HepG2 (cell line): Measurements from ENCODE around the gene QRICH2. TPM values are rescaled to one million over a fixed set of nuclear protein-coding genes. Genes with fewer than 3 reads are reported as not detected.
A peak's percentile ranks its signal among the peaks of the same experiment; 100 is the strongest.

Source experiments
- ATF6 ChIP-seq: sonication (generic); formaldehyde crosslinking; conservative IDR thresholded peaks from 2 replicates; pipeline ENCODE4 v1.4.0; 2020; ENCODE audit warnings: missing genetic modification reagents
- BORCS8-MEF2B ChIP-seq: sonication (generic); formaldehyde crosslinking; IDR thresholded peaks from 2 replicates; pipeline ENCODE4 v1.8.0; 2022; ENCODE audit warnings: mild to moderate bottlenecking, missing genetic modification reagents
- FOXC1 ChIP-seq: sonication (generic); formaldehyde crosslinking; IDR thresholded peaks from 2 replicates; pipeline ENCODE4 v1.8.0; 2022; ENCODE audit warnings: mild to moderate bottlenecking, missing genetic modification reagents, borderline replicate concordance
- KAT8 ChIP-seq: IDR thresholded peaks from 2 replicates; pipeline ENCODE4 v1.6.1; 2016; ENCODE audit warnings: missing genetic modification reagents, missing compliant biosample characterization
- KLF6 ChIP-seq: IDR thresholded peaks from 2 replicates; pipeline ENCODE4 v1.8.0; 2016; ENCODE audit warnings: missing biosample characterization, missing genetic modification reagents
- KMT2B ChIP-seq: IDR thresholded peaks from 2 replicates; pipeline ENCODE4 v1.6.1; 2016; ENCODE audit warnings: missing genetic modification reagents, missing compliant biosample characterization
- MTF2 ChIP-seq: sonication (generic); formaldehyde crosslinking; IDR thresholded peaks from 2 replicates; pipeline ENCODE4 v1.5.0; 2020; ENCODE audit warnings: missing genetic modification reagents, borderline replicate concordance
- NFKB2 ChIP-seq: sonication (generic); formaldehyde crosslinking; IDR thresholded peaks from 2 replicates; pipeline ENCODE4 v1.4.0; 2020; ENCODE audit warnings: missing genetic modification reagents, borderline replicate concordance
- NR1H2 ChIP-seq: sonication (generic); formaldehyde crosslinking; IDR thresholded peaks from 2 replicates; pipeline ENCODE4 v1.8.1; 2022; ENCODE audit warnings: low read depth, missing genetic modification reagents, borderline replicate concordance
- POLR2A ChIP-seq, 2 experiments: IDR thresholded peaks; 2 replicates each; pipeline ENCODE4 v1.6.1; 2011; ENCODE audit warnings: low read depth in 2 of 2, low read length in 2 of 2, mild to moderate bottlenecking in 1 of 2, moderate library complexity in 1 of 2; ENCODE audit not compliant: insufficient read depth in 1 of 2
- PRPF4 ChIP-seq: fragments of 200-400 bp; formaldehyde crosslinking; IDR thresholded peaks from 2 replicates; pipeline ENCODE4 v1.6.1; 2016; ENCODE audit warnings: low read length, low read depth; ENCODE audit not compliant: poor library complexity, severe bottlenecking
- SAP130 ChIP-seq: IDR thresholded peaks from 2 replicates; pipeline ENCODE4 v1.6.1; 2016; ENCODE audit warnings: low read depth
- SMC3 ChIP-seq: IDR thresholded peaks from 2 replicates; pipeline ENCODE4 v1.6.1; 2011; ENCODE audit warnings: low read length, improper control_type of control experiment
- U2AF1 ChIP-seq: fragments of 200-400 bp; formaldehyde crosslinking; optimal IDR thresholded peaks from 2 replicates; pipeline ENCODE3; 2017; ENCODE audit warnings: mild to moderate bottlenecking, low read depth, low read length
- YEATS2 ChIP-seq: sonication (generic); formaldehyde crosslinking; IDR thresholded peaks from 2 replicates; pipeline ENCODE4 v1.4.0; 2020; ENCODE audit warnings: missing genetic modification reagents, borderline replicate concordance
- ZBTB7A ChIP-seq: sonication (generic); formaldehyde crosslinking; IDR thresholded peaks from 2 replicates; pipeline ENCODE4 v1.8.0; 2022; ENCODE audit warnings: mild to moderate bottlenecking, missing genetic modification reagents
- ZNF138 ChIP-seq: sonication (generic); formaldehyde crosslinking; IDR thresholded peaks from 2 replicates; pipeline ENCODE4 v1.5.0; 2020; ENCODE audit warnings: mild to moderate bottlenecking, low read depth, missing genetic modification reagents
- ZNF256 ChIP-seq: sonication (generic); formaldehyde crosslinking; conservative IDR thresholded peaks from 2 replicates; pipeline ENCODE4 v1.4.0; 2020; ENCODE audit warnings: missing genetic modification reagents
- ZNF33A ChIP-seq: sonication (generic); formaldehyde crosslinking; IDR thresholded peaks from 2 replicates; pipeline ENCODE4 v1.5.1; 2020; ENCODE audit warnings: missing genetic modification reagents, mild to moderate bottlenecking, moderate library complexity, borderline replicate concordance
- ZNF350 ChIP-seq: sonication (generic); formaldehyde crosslinking; IDR thresholded peaks from 2 replicates; pipeline ENCODE4 v1.4.0; 2020; ENCODE audit warnings: mild to moderate bottlenecking, low read depth, missing genetic modification reagents, borderline replicate concordance
- ZNF747 ChIP-seq: sonication (generic); formaldehyde crosslinking; IDR thresholded peaks from 2 replicates; pipeline ENCODE4 v1.8.1; 2023; ENCODE audit warnings: missing genetic modification reagents, mild to moderate bottlenecking, borderline replicate concordance
- polyA plus RNA-seq, 8 experiments: library from polyadenylated mRNA; depleted of rRNA in 3 of 8; stranded (reverse) in 7 of 8; unstranded in 1 of 8; fragments of >200 nt; fragmentation: Illumina TruSeq in 4 of 8; extraction: Trizol in 4 of 8; gene quantifications; 2 replicates each; pipeline versions ENCODE4 v1.2.1 to v1.2.3, GENCODE V29; 2011 to 2016; ENCODE audit warnings: low read depth in 4 of 8, missing spikeins in 1 of 8, mixed read lengths in 1 of 8; ENCODE audit not compliant: insufficient read depth in 1 of 8
- total RNA-seq, 5 experiments: library from RNA; depleted of rRNA; stranded (reverse); fragments of >200 nt; fragmentation: Illumina TruSeq; extraction: Trizol; gene quantifications; 2 replicates each; pipeline ENCODE4 v1.2.3, GENCODE V29; 2016; ENCODE audit warnings: low read depth in 1 of 5
- TF ChIP-seq, protein P1 (sequence below): sonication (generic); formaldehyde crosslinking; IDR thresholded peaks from 2 replicates; pipeline ENCODE4 v1.5.0; 2020; ENCODE audit warnings: mild to moderate bottlenecking, missing genetic modification reagents, borderline replicate concordance
- TF ChIP-seq, protein P2 (sequence below), 2 experiments: fragments of 450-650 bp in 1 of 2; sonication (generic) in 1 of 2; formaldehyde crosslinking; IDR thresholded peaks; 2 replicates each; pipeline versions ENCODE4 v1.5.0 to v1.8.0; 2020 to 2022; ENCODE audit warnings: mild to moderate bottlenecking in 1 of 2, missing genetic modification reagents in 1 of 2
- TF ChIP-seq, protein P3 (sequence below): sonication (generic); formaldehyde crosslinking; IDR thresholded peaks from 2 replicates; pipeline ENCODE4 v1.4.0; 2020; ENCODE audit warnings: missing genetic modification reagents

The QRICH2 gene
- total and polyA plus RNA-seq, 2 of the 13 experiments (the other 11 are each of a cell fraction or from before 2014, with no cell fraction given): 3.7 to 5.7 TPM

DNA sequence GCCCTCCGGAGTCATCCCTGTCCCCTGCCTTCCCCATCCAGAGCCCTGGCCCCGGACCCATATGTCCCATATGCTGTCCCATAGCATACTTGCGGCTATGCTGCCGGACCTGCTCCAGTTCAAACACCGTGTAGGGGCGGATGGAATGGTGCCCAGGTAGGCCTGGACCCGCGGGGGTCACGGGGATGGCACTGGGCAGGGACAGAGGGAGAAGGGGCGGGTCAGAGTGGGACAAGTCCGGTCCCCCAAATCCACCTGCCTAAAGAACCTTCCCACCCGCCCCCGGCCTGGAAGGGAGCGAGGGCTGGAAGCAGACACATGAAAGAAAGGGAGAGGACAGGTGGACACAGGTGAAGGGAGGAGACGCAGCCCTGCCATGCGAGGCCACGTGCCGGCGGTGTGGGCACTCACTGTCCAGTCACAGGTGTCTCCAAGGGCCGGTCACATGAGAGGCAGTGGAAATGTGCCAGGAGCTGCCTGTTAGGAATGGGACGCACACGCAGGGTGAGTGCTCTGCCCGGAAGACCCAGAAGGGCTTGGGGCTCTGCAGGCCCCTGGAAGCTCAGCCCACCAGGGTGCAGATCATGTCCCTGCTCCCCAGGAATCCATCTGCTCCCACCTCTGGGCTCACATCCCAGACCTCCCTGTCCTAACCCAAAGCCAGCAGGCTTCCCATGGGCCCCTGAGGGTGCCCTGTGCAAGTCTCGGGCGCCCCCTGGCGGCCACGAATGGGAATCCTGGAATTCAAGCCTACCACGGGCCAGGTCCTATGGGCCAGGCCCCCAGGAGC, 28.9 kb downstream of the QRICH2 start (continued):
- no peak for TF ChIP-seq ZNF138
- TF ChIP-seq MTF2: no peak
- peak; percentile 60; the same call in 1 of the 2 replicates for TF ChIP-seq BORCS8-MEF2B
- 0 out of 2 replicates have a peak, but pooled peaks have one; percentile 38 for TF ChIP-seq KLF6
- TF ChIP-seq, protein P1, sequence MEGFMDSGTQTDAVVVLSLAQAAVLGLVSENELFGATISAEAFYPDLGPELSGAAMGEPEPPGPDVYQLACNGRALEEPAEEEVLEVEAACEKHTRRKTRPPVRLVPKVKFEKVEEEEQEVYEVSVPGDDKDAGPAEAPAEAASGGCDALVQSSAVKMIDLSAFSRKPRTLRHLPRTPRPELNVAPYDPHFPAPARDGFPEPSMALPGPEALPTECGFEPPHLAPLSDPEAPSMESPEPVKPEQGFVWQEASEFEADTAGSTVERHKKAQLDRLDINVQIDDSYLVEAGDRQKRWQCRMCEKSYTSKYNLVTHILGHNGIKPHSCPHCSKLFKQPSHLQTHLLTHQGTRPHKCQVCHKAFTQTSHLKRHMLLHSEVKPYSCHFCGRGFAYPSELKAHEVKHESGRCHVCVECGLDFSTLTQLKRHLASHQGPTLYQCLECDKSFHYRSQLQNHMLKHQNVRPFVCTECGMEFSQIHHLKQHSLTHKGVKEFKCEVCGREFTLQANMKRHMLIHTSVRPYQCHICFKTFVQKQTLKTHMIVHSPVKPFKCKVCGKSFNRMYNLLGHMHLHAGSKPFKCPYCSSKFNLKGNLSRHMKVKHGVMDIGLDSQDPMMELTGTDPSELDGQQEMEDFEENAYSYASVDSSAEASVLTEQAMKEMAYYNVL (CRISPR knock-in tag): no peak
- TF ChIP-seq ZBTB7A (CRISPR knock-in tag): no peak
- TF ChIP-seq, protein P2, sequence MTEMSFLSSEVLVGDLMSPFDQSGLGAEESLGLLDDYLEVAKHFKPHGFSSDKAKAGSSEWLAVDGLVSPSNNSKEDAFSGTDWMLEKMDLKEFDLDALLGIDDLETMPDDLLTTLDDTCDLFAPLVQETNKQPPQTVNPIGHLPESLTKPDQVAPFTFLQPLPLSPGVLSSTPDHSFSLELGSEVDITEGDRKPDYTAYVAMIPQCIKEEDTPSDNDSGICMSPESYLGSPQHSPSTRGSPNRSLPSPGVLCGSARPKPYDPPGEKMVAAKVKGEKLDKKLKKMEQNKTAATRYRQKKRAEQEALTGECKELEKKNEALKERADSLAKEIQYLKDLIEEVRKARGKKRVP (CRISPR knock-in tag; IDR thresholded peaks at IDR 0.05): no peak
- peak; percentile 78; the same call in 1 of the 2 replicates for TF ChIP-seq NFKB2 (CRISPR knock-in tag)
- no peak for TF ChIP-seq KAT8 (CRISPR knock-in tag)
- TF ChIP-seq ZNF350 (CRISPR knock-in tag): peak; percentile 62
- TF ChIP-seq SAP130: peak; percentile 52
- TF ChIP-seq SMC3: peak; percentile 86
- TF ChIP-seq ATF6 (CRISPR knock-in tag): no peak
- no peak; the same call in 1 of the 2 replicates for TF ChIP-seq ZNF747 (CRISPR knock-in tag)
- no peak for TF ChIP-seq ZNF256 (CRISPR knock-in tag)
- TF ChIP-seq ZNF33A (CRISPR knock-in tag): no peak
- no peak for TF ChIP-seq PRPF4
- TF ChIP-seq FOXC1 (CRISPR knock-in tag): no peak
- no peak for TF ChIP-seq KMT2B (CRISPR knock-in tag)
- TF ChIP-seq, protein P3, sequence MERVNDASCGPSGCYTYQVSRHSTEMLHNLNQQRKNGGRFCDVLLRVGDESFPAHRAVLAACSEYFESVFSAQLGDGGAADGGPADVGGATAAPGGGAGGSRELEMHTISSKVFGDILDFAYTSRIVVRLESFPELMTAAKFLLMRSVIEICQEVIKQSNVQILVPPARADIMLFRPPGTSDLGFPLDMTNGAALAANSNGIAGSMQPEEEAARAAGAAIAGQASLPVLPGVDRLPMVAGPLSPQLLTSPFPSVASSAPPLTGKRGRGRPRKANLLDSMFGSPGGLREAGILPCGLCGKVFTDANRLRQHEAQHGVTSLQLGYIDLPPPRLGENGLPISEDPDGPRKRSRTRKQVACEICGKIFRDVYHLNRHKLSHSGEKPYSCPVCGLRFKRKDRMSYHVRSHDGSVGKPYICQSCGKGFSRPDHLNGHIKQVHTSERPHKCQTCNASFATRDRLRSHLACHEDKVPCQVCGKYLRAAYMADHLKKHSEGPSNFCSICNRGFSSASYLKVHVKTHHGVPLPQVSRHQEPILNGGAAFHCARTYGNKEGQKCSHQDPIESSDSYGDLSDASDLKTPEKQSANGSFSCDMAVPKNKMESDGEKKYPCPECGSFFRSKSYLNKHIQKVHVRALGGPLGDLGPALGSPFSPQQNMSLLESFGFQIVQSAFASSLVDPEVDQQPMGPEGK (CRISPR knock-in tag): 0 out of 2 replicates have a peak, but pooled peaks have one; percentile 42
- TF ChIP-seq U2AF1: no peak
- TF ChIP-seq YEATS2 (CRISPR knock-in tag): peak; percentile 51; the same call in 1 of the 2 replicates
- TF ChIP-seq NR1H2 (CRISPR knock-in tag): no peak
- TF ChIP-seq POLR2A (IDR thresholded peaks at IDR 0.05; ENCODE audit: insufficient read depth in 1 of 2, low read depth in 2 of 2, low read length in 2 of 2): no peak
